Progenitor cell of endocrine pancreas (in vitro differentiated cells): ENCODE results near the gene FAM83C. TPM values are rescaled to one million over a fixed set of nuclear protein-coding genes. Genes with fewer than 3 reads are reported as not detected.

ENCODE experiments used
- DNase-seq: peaks from one replicate; pipeline ENCODE4 v3.0.0; 2021; ENCODE audit warnings: low spot score; ENCODE audit not compliant: unreplicated experiment
- H3K27ac Mint-ChIP-seq: 2 replicates; pipeline ENCODE4 v1.8.0; 2021; ENCODE audit warnings: mild to moderate bottlenecking, moderate library complexity, mixed read lengths
- H3K27me3 Mint-ChIP-seq: 2 replicates; pipeline ENCODE4 v1.8.0; 2021; ENCODE audit warnings: mixed read lengths
- H3K36me3 Mint-ChIP-seq: 2 replicates; pipeline ENCODE4 v1.8.0; 2022; ENCODE audit warnings: mixed read lengths; ENCODE audit not compliant: insufficient read depth
- H3K4me1 Mint-ChIP-seq: 2 replicates; pipeline ENCODE4 v1.8.0; 2021; ENCODE audit warnings: low read depth, mixed read lengths
- H3K4me3 Mint-ChIP-seq: 2 replicates; pipeline ENCODE4 v1.8.0; 2021; ENCODE audit warnings: low read depth, mild to moderate bottlenecking, moderate library complexity, mixed read lengths
- H3K9me3 Mint-ChIP-seq: 2 replicates; pipeline ENCODE4 v1.8.0; 2021; ENCODE audit warnings: low read depth, mixed read lengths
- CTCF ChIP-seq: fragments of 200-600 bp; sonication (generic); IDR thresholded peaks from one replicate; pipeline ENCODE4 v1.5.0; 2021; ENCODE audit warnings: antibody characterized with exemption, mild to moderate bottlenecking; ENCODE audit not compliant: unreplicated experiment
- total RNA-seq: library from RNA; stranded (reverse); gene quantifications from 2 replicates; pipeline ENCODE4 v1.2.1, GENCODE V29; 2021

FAM83C gene
- total RNA-seq, 1 donor from 2014 or later: not detected

- Mint-ChIP-seq H3K27me3 (peaks cover 31% of the 10 kb centered on the region), H3K27ac (no peak overlapping the region), H3K4me1 (peaks cover 19% of the 10 kb centered on the region), H3K4me3 (no peak overlapping the region), H3K9me3 (no peaks in the 10 kb centered on the region), H3K36me3 (no peaks in the 10 kb centered on the region)
- DNase-seq: no peak
- TF ChIP-seq CTCF: no peak
These were observed 3.4 kb upstream of the FAM83C start for GRCh38 chr20:35295674-35296073.

- Mint-ChIP-seq H3K27me3 (peaks cover 31% of the 10 kb centered on the region), H3K4me3 (no peak overlapping the region), H3K27ac (no peak overlapping the region), H3K36me3 (no peaks in the 10 kb centered on the region), H3K4me1 (peaks cover 19% of the 10 kb centered on the region), H3K9me3 (no peaks in the 10 kb centered on the region)
- no peak for TF ChIP-seq CTCF
- DNase-seq: no peak
These were observed 2.8 kb upstream of the FAM83C start for GRCh38 chr20:35295058-35295457.

GRCh38 chr20:35294293-35294685 is 2.1 kb upstream of the FAM83C start:
- peaks cover 19% of the 10 kb centered on the region for H3K4me1 Mint-ChIP-seq
- no peak overlapping the region for H3K27ac Mint-ChIP-seq
- H3K9me3 Mint-ChIP-seq: no peaks in the 10 kb centered on the region
- no peaks in the 10 kb centered on the region for H3K36me3 Mint-ChIP-seq
- no peak for DNase-seq
- peaks cover 25% of the 10 kb centered on the region for H3K27me3 Mint-ChIP-seq
- no peak for TF ChIP-seq CTCF
- H3K4me3 Mint-ChIP-seq: no peak overlapping the region

- no peak for TF ChIP-seq CTCF
- Mint-ChIP-seq H3K27ac (no peak overlapping the region), H3K9me3 (no peaks in the 10 kb centered on the region), H3K4me3 (peak overlapping the region; percentile 37), H3K27me3 (peaks cover 21% of the 10 kb centered on the region), H3K4me1 (peaks cover 19% of the 10 kb centered on the region), H3K36me3 (no peaks in the 10 kb centered on the region)
- DNase-seq: no peak
These were observed 1.4 kb upstream of the FAM83C start for GRCh38 chr20:35293303-35294292.

DNA sequence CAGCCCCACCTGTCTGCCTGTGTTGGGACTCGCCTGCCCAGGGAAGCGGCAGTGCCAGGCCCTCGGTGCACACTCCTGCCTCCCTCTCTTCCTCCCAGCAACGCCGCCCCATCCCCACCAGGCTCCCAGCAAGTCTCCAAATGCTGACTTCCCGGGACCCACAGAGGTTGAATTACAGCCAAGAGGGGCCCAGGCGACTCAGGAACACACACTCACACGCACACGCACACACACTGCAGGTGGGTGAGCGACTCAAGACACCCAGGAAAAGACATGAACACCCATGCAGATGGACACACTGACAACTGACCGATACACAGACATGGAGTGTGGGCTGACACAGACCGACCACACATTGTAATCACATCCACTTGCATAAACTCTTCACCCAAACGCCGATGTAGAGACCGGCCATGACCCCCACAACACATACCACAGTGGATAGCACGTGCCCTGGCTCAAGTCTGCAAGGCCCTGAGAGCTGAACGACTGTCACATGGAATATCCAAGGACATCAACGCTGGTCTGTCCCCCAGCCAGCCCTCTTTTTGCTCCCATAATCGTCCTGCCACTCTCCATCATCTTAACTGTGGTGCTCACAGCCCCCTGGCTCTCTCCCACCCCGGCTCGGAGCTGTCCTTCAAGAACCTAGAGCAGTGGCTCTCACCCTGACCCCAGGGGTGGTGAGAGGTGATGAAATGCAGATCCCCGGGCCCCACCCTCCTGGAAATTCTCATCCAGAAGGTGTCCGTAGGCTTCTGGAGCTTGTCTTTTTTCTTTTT is 470 bp upstream of the FAM83C start:
- Mint-ChIP-seq H3K4me1 (peaks cover 19% of the 10 kb centered on the region), H3K27me3 (peaks cover 18% of the 10 kb centered on the region), H3K36me3 (no peaks in the 10 kb centered on the region), H3K9me3 (no peaks in the 10 kb centered on the region), H3K4me3 (no peak overlapping the region), H3K27ac (no peak overlapping the region)
- no peak for DNase-seq
- no peak for TF ChIP-seq CTCF
